Right atrium auricular region (tissue), 2 donors: ENCODE results near the gene TXNRD3. TPM values are rescaled to one million over a fixed set of nuclear protein-coding genes. Genes with fewer than 3 reads are reported as not detected.

Source experiments
- DNase-seq: peaks from one replicate; pipeline ENCODE4 v3.0.0-alpha.2; 2019; ENCODE audit warnings: low spot score
- H3K27ac ChIP-seq, 2 donors: fragments of 200-600 bp; sonication (generic); 1 replicate in 1 of 2; 2 replicates in 1 of 2; pipeline ENCODE4 v1.5.1; 2016 to 2019
- H3K27me3 ChIP-seq, 2 donors: fragments of 200-600 bp; sonication (generic); one replicate each; pipeline versions ENCODE4 v1.5.1 to v1.6.0; 2017 to 2019
- H3K36me3 ChIP-seq: fragments of 200-600 bp; sonication (generic); one replicate; pipeline ENCODE4 v1.5.1; 2016
- H3K4me1 ChIP-seq, 2 donors: fragments of 200-600 bp; sonication (generic); one replicate each; pipeline versions ENCODE4 v1.5.1 to v1.6.0; 2017 to 2019
- H3K4me3 ChIP-seq, 2 donors: fragments of 200-600 bp; sonication (generic); 1 replicate in 1 of 2; 2 replicates in 1 of 2; pipeline ENCODE4 v1.5.1; 2017 to 2019; ENCODE audit warnings: mild to moderate bottlenecking in 1 of 2, moderate library complexity in 1 of 2
- H3K9me3 ChIP-seq, 2 donors: fragments of 200-600 bp; sonication (generic); one replicate each; pipeline ENCODE4 v1.5.1; 2019
- total RNA-seq, 2 donors: library from RNA; depleted of rRNA; stranded (reverse); fragments of >200 nt; gene quantifications; one replicate each; pipeline ENCODE4 v1.1.0, GENCODE V29; 2016
- TF ChIP-seq, protein P1 (sequence below), 2 donors: fragments of 200-600 bp; sonication (generic); IDR thresholded peaks; one replicate each; pipeline ENCODE4 v1.5.1; 2019; ENCODE audit warnings: antibody characterized with exemption in 2 of 2

Gene TXNRD3
- total RNA-seq, 2 donors from 2014 or later: 5.0 to 6.8 TPM

DNA sequence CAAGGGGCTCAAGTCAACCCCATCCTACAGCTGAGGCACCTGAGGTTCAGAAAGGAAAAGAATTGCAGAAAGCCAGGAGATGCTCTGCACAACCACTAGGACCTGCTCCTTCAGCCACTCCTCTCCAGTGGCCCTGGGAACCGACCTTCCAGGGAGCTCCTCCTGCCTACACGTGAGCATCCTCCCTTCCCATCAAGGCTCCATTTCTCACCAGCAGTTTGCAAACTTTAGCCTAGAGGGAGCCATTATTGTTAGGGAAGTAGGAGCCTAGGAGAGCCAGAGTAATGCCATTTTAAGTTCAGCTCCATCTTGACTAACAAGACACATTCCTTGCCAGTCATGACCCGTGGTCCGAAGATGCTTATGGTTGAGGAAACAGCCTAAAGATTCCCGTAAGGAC, 37.9 kb upstream of the TXNRD3 start:
- TF ChIP-seq, protein P1, sequence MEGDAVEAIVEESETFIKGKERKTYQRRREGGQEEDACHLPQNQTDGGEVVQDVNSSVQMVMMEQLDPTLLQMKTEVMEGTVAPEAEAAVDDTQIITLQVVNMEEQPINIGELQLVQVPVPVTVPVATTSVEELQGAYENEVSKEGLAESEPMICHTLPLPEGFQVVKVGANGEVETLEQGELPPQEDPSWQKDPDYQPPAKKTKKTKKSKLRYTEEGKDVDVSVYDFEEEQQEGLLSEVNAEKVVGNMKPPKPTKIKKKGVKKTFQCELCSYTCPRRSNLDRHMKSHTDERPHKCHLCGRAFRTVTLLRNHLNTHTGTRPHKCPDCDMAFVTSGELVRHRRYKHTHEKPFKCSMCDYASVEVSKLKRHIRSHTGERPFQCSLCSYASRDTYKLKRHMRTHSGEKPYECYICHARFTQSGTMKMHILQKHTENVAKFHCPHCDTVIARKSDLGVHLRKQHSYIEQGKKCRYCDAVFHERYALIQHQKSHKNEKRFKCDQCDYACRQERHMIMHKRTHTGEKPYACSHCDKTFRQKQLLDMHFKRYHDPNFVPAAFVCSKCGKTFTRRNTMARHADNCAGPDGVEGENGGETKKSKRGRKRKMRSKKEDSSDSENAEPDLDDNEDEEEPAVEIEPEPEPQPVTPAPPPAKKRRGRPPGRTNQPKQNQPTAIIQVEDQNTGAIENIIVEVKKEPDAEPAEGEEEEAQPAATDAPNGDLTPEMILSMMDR (IDR thresholded peaks at IDR 0.05): no peak

DNA sequence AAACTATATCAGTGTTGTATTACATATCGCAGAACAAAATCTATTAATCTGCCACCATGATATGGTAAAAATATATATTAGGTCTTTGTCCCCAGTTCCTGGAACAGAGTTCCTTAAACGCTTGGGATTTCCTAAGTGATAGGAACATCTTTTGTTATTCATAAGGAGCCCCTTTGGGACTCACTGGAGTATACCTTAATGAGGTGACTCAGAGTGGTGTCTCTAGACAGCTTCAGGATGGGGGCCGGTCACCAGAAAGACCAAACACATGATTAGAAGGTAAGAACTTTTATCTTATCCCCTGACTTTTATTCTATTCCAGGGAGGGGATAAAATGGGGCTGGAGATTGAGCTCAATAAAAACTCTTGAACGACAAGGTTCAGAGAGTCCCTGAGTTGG, 36.8 kb upstream of the TXNRD3 start:
- no peaks in the 10 kb centered on the region for H3K4me1 ChIP-seq
- no peak overlapping the region for H3K27ac ChIP-seq
- H3K9me3 ChIP-seq: no peaks in the 10 kb centered on the region
- H3K4me3 ChIP-seq: no peak overlapping the region
- H3K27me3 ChIP-seq: peaks cover 0 to 3% of the 10 kb centered on the region in 2 donors
- TF ChIP-seq, protein P1 (IDR thresholded peaks at IDR 0.05): no peak
- DNase-seq: no peak
- H3K36me3 ChIP-seq: no peaks in the 10 kb centered on the region

More for the DNA sequence above, 37.9 kb upstream of the TXNRD3 start:
- Histone ChIP-seq H3K4me3 (no peak overlapping the region), H3K36me3 (no peaks in the 10 kb centered on the region), H3K27me3 (peaks cover 0 to 3% of the 10 kb centered on the region in 2 donors), H3K27ac (no peak overlapping the region), H3K4me1 (no peaks in the 10 kb centered on the region), H3K9me3 (no peaks in the 10 kb centered on the region)
- DNase-seq: no peak

DNA sequence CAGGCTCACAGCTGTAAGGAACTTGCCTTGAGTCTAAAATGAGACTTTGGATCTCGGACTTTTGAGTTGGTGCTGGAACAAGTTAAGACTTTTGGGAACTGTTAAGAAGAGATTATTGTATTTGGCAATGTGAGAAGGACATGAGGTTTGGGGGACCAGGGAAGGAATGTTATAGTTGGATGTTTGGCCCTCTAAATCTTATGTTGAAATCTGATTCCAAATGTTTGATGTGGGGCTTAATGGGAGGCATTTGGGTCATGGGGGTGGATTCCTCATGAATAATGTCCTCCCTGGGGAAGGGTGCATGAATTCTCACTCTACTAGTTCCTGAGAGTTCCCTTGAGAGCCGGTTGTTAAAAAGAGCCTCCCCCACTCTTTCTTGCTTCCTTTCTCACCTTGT, 30.6 kb upstream of the TXNRD3 start:
- no peaks in the 10 kb centered on the region for H3K9me3 ChIP-seq
- H3K4me1 ChIP-seq: no peaks in the 10 kb centered on the region
- H3K4me3 ChIP-seq: no peak overlapping the region
- H3K27me3 ChIP-seq: no peaks in the 10 kb centered on the region
- TF ChIP-seq, protein P1 (IDR thresholded peaks at IDR 0.05): no peak
- no peak overlapping the region for H3K27ac ChIP-seq
- no peak for DNase-seq
- H3K36me3 ChIP-seq: no peaks in the 10 kb centered on the region

DNA sequence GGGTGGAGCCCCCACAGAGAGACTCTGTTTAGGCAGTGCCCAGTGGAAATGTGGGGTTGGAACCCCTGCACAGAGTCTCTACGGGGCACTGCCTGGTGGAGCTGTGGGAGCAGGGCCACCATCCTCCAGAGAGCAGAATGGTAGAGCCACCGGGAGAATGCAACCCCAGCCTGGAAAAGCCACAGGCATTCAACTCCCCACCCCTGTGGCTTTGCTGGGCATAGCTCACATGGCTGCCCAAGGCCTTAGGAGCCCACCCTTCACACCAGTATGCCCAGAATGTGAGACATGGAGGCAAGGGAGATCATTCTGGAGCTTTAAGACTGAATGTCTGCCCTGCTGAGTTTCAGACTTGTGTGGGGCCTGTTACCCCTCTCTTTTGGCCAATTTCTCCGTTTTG, 30.1 kb upstream of the TXNRD3 start:
- no peak for DNase-seq
- no peak overlapping the region for H3K27ac ChIP-seq
- H3K4me1 ChIP-seq: no peaks in the 10 kb centered on the region
- no peaks in the 10 kb centered on the region for H3K36me3 ChIP-seq
- no peaks in the 10 kb centered on the region for H3K9me3 ChIP-seq
- H3K4me3 ChIP-seq: no peak overlapping the region
- TF ChIP-seq, protein P1 (IDR thresholded peaks at IDR 0.05): no peak
- H3K27me3 ChIP-seq: no peaks in the 10 kb centered on the region

DNA sequence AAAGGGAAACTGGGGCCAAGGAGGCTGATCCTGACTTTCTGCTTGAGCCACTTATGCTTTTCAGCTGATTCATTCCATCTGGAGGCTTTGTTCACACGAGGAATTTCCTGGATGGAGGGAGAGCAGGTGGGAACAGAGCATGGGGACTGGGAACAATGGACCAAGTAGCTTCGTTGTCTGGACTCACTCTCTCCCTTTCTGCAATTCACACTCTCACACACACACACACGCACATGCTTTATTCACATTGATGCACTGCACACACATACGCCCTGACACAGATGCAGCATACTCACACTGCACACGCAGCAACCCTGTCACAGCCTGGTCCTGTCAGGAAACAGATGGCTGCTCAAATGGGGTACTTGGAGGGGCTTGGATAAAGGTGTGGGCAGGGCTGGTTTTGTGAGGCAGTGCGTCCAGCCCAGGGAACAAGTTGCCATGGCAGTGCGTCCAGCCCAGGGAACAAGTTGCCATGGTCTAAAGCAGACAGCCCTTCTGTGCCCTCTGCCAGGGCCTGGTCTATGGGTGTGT, 29.4 kb upstream of the TXNRD3 start:
- Histone ChIP-seq H3K27me3 (no peaks in the 10 kb centered on the region), H3K4me3 (no peak overlapping the region), H3K4me1 (peaks cover 0 to 3% of the 10 kb centered on the region in 2 donors), H3K36me3 (no peaks in the 10 kb centered on the region), H3K27ac (no peak overlapping the region), H3K9me3 (no peaks in the 10 kb centered on the region)
- DNase-seq: peak; percentile 42
- TF ChIP-seq, protein P1 (IDR thresholded peaks at IDR 0.05): no peak

DNA sequence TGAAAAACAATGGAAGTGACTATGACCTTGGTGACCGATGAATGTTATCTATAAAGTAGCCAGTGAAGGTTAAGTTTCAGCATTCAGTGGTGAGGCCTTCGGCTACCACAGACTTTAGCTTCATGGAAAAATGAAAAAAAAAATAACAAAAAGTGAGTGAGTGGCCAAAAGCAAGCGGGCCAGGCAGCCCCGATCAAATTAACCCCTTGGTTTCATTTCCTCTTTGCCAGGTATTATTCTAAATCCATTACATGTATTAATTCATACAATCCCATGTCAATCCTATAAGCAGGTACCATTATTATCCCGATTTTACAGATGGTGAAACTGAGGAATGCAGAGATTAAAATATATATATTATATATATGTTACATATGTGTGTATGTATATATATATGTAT, 28.1 kb upstream of the TXNRD3 start:
- TF ChIP-seq, protein P1 (IDR thresholded peaks at IDR 0.05): no peak
- H3K4me3 ChIP-seq: no peak overlapping the region
- H3K9me3 ChIP-seq: no peaks in the 10 kb centered on the region

More for the DNA sequence above, 28.1 kb upstream of the TXNRD3 start:
- Histone ChIP-seq H3K27ac (no peak overlapping the region), H3K27me3 (no peaks in the 10 kb centered on the region), H3K36me3 (no peaks in the 10 kb centered on the region), H3K4me1 (peaks cover 0 to 8% of the 10 kb centered on the region in 2 donors)
- DNase-seq: no peak
